Stimulated activated CD4-positive, alpha-beta T cell treated with anti-CD3 and anti-CD28 coated beads, Interleukin-2, amount 100 ng/mL, for 48 hours (primary cell): Measurements from ENCODE around the gene OLFML1.

ENCODE experiments used
- DNase-seq, 2 donors: peaks; one replicate each; pipeline ENCODE4 v3.0.0-alpha.2; 2020

The OLFML1 gene

DNA sequence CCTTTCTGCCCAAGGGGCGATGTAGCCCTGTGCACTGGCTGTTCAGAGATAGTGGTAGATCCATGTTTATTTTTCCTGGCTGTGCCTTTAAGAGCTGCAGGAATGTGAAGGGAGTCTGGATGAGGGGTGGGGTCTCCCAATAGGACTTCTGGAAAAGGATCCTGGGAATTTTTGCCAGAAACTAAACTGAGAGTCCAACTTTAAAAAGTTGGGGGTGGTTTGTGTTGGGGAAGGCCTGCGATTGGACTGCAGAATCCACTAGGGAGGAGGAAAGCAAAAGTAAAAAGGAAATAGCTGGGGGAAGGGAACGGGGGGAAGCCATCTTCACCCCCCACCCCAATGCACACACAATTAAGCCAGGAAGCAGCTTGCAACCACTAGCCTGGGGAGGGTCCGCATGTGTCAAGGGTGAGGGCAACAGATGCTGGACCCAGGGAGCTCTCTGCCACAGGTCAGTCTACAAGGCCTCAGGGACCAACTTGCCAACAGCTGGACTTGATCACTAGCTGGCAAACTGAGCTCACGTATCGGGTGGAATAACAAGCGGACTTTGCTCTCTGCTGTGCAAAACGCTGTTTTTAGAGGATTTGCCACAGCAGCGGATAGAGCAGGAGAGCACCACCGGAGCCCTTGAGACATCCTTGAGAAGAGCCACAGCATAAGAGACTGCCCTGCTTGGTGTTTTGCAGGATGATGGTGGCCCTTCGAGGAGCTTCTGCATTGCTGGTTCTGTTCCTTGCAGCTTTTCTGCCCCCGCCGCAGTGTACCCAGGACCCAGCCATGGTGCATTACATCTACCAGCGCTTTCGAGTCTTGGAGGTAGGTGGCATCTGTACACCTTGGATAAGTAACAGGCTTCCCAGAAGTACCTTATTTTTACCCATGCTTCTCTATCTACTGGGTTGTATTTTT lies at the start of gene OLFML1:
Gene OLFML1 (plus strand): TSS at position 321 of the 912 bp plus-strand sequence. CDS start 370 bp downstream, at position 691.
- no peak for DNase-seq

DNA sequence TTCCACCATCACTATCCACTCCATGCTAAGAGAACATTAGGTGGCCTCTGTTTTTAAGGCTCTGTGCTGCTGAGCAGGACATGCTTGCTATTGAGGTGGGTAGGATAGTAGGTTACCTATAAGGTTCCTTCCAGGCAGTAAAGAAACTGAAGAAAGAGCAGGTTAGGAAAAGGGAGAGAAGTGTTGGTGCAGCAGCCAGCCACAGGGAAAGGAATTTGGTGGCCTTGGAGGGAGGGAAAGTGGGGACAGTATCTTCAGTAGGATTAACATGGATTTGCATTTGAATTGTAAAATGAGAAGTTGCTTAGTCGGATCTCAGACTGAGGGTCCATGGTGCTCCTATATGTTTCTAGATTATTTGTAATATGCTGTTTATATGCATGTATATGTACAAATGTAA lies 49.2 kb upstream of the OLFML1 start:
- no peak for DNase-seq

DNA sequence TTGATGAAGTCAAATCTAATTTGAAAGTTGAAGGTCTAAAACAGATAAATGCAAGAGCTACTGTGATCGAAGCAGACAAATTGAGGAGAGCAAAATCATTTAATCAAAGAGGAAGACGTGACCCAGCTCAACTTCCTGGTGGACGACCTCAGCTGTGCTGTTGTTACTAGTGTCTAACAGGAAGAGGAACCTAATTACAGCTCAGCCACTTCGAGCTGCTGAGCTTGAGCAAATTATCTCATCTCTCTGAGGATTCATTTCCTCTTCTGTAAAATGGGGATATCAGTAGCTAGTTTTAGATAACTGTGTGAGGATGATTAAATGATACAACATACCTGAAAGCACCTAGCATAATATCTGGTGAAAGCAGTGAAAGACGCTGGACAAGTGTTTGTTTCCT lies 48.6 kb upstream of the OLFML1 start:
- no peak for DNase-seq

DNA sequence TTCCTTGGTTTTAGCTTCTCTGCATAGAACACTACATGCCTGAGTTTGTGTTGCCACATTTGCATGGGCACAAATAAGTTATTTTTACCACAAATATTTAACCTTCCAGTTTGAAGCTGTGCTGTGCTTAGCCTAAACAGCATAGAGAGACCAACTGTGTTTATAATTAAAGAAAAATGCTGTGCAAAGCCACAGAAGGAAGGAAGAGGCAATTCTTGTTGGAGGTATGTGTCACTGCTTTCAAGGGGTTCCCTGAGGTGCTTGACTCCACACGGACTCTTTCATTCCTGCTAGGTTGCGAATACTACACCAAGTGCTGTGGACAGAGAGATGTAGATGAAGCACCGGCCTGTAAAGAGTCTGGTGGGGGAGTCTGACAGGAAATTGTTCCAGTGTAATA lies 47.6 kb upstream of the OLFML1 start:
- no peak for DNase-seq

DNA sequence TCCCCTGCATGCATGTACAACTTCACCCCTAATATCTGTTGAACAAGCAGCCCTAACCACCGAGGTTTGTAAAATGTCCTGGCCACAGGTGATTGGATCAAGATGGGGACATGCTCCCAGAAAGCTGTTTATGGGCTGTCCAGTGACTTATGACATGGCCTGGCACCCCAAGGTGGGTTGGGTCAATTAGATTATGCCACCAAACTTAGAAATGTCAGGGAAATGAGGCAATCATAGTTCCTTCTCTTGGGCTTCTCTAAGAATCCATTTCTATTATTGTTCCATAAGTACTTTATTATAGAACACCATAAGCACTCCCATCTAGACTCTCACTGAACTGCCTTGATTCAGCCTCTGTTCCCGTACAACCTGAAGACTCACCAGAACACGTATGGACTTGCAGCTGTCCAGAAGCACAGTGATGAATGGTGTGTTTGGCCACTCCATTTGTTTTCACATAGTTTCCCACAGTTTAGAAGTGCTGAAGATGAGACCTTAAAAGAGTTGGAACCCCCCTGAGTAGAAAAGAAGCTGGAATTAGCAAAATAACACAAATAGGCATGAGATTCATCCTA lies 45.5 kb upstream of the OLFML1 start:
- DNase-seq = no peak

DNA sequence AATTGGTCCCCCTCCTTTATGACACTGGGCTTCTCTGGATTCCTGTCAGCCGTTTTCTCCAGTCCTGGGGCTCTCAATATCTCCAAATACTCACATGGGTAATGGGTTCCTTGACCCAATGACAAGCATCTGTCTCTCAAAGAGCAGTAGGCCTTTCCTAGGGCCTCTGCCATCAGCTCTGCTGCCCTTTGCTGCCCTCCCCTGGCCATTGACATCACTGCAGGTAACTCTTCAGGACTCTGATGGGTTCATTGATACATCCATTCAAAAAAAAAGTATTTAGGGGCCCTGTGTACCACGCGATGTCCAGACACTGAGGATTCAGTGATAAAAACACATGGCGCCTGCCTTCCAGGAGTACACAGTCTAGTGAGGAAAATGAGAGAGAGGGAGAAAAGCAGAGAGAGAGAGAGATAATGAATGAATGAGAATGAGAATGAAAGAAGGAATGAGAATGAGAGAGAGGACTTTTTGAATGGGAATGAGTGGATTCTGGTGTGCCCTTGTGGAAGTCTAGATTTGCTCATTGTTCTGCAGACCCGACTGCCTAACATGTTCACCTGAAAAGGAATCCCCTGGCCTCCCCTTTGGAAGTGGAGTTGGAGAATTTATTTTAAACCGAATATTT lies 42.6 kb upstream of the OLFML1 start:
- peak; percentile 69 to 74 for DNase-seq

DNA sequence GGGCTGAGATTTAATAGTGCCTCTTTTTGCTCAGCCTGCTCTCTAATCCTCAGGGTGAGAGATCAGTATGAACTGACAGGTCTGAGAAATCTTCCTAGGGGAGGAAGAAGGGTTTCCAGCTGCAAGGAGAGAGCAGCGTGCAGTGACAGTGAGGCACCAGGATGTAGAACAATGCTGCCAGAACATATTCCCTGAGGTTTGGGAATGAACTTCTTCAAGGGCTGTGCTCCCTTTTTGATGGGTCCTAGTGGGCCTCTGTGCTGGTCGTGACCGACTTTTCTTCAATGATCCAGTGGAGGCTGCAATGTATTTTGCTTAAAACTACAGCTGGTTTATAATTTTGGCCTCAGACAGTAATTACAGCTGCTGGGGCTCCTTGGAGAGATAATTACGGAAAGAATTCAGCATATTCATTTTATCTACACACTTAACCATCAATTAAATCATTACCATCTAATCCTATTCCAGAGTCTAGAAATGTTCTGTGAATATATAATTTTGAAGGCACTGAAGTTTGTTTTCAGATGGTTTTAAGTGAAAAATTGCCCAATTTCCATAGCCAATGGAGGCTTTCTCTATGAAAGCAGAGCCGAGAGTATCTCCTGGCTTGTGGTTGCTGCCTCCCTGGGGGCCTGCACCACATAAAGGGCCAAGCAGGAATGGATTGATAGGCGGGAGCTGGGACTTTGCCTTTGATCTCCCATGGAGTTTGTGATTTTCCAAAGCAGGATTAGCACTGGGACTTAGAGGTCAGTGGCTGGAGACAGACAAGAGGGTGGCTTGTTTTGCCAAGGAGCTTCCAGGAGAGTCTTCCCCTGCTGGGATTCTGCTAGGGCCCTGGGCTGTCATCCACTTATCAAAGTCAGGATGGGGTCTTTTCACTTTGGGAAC lies 41.0 kb upstream of the OLFML1 start:
- no peak for DNase-seq

DNA sequence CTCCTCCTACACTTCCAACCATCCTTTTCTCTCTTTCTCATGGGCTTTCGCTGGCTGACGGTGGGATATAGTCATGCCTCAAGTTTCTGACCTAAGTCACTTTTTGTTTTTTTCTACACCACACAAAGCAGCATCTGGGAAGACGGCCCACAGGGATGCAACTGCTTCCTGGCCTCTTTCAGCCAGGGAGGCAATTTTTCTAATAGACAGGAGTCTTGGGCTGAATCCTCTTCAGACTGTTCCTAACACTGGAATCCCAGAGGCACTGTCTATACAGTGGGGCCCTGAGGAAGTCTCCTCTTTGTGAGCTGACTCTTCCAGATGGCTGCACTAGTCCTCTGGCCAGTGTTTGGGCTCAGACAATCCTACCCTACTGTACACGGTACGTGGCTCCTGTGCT lies 39.7 kb upstream of the OLFML1 start:
- DNase-seq = no peak

DNA sequence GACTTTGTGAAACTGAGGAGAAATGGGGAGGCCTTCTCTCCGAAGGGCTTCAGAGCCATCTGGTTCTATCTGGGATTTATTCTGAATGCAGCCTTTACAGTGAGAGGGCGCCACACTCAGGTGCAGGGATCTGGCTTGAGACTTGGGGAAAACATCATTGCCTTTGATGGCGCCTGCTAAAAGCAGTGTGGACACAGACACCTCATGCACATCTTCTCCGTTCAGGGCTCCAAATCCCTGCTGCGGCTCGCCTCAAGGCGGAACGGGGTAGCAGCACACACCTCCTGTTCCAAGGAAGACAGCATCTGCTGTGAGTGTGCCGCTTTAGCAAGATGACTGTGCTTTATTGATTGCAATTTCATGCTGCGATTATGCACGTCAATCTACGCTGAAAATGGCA lies 37.1 kb upstream of the OLFML1 start:
- DNase-seq = no peak

DNA sequence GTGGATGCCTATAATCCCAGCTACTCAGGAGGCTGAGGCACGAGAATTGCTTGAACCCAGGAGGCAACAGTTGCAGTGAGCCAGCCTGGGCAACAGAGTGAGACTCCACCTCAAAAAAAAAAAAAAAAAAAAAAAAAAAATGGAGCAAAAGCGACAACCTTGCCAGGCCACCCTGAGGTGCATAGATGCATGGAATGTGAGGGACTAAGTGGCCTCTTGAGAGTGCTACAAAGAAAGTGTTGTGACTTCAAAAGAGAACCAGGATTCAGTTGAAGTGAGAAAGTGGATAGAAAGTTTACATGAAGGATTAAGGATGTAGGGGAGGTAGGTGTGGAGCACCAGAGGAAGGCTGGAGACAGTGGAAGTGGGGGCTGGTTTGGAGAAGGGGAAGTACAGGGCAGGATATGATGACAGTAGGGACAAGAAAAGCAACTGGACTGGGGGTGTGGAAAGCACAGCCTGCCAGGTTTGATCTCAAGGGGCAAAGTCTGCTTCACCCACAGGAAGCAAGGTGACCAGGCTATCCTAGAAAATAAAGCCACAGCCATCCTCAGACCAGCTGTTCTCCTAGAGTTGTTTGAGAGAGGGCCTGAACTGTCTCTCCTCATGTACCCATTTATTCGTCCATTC lies 36.0 kb upstream of the OLFML1 start:
- no peak for DNase-seq

DNA sequence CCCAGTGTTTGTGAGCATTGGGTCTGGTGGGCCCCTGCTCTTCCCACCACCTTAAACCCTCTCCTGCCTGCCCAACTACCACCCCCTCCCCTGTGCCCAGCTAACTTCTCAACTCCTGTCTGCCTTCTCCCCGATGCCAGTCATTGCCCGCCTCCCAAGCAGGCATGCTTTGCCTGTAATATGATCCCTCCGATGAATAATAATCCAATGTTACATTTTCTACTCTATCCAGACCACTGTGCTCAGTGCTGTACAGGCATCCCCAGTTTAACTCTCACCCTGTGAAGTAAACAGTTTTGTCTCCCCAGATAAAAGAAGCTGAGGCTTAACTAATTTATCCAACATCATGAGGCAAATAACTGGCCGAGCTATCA lies 35.5 kb upstream of the OLFML1 start:
- DNase-seq = no peak

DNA sequence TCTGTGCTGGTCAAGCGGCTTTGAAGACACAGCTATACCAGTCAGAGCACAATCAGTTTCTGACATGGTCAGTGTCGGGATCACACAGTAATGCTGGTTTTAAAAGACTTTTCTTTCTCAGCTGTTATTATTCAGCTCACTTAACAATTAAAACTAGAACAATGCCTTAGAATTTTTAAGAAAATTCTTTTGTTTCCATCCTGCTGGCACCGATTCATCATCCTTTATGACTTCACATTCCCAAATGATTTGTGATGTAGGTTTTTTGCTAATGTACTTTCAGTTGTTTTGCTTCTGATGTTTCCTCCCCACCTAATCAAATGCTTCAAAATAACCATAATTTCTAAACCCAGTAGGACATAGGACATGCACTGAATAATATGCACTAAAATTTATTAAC lies 34.5 kb upstream of the OLFML1 start:
- no peak for DNase-seq

DNA sequence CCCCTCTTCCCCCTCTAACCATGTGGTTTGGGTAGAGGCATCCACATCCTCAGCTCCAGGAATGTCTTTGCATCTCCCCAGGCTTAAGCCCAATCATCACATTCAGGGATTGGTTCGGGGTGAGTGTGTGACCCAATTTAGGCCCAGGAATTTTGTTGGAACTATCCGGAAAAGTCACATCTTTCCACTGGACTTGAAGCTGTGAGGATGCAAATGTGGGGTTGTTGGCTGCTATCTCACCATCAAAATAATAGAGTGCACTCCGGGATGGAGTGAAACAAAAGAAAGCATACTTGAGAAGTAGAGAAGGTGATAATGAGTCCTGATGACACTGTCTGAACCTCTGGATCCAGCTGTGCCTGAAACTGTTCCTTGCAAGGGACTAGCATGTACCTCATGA lies 33.8 kb upstream of the OLFML1 start:
- DNase-seq = no peak

DNA sequence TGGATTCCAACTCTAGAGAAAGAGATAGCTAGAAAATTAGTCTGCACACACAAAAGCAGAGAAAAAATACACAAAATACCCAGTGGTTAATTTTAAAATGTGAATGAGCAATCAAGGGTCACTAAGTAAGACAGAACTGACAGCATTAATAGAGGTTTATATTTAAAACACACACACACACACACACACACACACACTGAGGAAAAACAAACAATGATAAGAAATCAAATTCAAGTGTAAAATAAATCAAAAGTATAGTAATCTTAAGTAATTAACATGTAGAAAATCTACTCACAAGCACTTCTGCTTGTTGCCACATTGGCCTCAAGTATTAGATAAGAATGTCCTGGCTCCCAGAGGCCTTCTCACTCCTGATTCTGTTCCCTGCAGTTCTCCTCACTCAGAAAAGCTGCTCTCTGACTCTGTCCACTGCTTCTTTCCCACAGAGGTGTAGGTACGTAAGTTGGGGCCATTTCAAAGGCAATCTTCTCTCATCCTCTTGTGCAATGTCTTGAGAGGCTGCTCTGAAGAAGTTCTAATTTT lies 33.3 kb upstream of the OLFML1 start:
- DNase-seq = no peak

DNA sequence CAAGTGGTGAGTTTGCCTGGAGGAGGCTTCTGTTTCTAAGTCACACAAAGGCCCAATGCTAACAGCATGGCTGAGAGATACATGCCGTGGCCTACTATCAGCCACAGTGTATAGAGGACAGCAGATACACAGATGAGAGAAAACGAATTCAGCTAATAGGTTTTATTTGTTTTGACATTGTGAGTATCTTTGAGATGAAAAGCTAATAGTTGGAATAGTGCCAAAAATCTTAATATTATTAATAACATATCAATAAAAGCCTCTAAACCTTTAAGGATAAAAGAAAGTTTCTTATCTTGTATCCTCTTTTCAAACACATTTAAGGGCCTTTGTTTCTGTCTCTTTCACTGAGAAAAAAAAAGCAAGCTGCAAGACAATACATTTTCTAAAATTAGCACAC lies 30.5 kb upstream of the OLFML1 start:
- no peak for DNase-seq

DNA sequence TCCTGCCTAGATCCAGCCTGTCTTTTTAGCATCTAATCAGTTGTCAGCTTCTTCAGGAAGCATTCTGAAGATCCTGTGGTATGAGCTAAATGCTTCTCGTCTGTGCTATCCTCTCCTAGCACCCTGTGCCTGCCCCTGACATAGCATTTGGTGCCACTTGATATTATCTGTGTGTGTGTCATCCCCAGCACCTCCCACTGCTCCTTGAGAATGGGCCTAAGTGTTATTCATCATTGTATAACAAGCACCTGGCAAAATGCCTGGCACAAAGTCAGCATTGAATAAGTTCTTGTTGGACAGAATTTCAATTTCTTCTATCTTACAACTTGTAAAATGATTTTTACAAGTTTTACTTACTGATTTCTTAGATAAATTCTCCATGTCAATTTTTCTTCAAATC lies 28.1 kb upstream of the OLFML1 start:
- no peak for DNase-seq

DNA sequence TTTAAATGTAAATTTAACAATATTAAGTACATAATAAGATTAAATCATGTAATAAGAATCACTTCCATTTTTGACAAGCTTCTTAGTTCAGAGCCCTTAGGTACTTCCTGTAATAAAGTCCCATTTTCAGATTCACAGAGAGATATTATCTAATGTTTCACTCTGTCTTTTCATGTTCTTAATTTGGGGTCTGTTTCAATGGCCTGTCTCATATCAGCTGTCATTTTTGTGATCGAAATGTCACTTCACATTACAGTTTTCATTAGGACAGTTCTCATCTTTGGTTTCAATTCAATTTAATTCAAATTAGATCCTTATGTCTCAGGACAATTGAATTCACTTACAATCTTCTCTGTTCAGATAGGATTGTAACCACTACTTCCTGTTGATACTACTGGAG lies 22.6 kb upstream of the OLFML1 start:
- DNase-seq = no peak

DNA sequence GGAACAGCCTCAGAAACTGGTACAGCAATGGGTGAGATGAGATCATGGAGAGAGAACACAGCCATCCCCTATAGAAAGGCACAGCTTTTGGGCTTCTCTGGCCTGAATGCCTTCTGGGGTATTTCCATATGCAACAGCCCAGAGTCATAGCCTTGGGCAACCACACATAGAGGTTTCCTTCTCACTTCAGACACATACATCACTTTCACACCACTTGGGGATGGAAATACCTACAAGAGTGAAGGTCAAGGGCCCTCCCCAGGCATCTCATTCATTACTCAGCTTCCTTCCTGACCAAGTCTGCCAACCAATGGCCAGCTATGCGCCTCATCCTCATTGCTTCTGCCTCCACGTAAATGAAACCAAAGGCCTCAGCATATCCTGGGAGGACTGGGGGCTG lies 17.7 kb upstream of the OLFML1 start:
- DNase-seq = no peak

DNA sequence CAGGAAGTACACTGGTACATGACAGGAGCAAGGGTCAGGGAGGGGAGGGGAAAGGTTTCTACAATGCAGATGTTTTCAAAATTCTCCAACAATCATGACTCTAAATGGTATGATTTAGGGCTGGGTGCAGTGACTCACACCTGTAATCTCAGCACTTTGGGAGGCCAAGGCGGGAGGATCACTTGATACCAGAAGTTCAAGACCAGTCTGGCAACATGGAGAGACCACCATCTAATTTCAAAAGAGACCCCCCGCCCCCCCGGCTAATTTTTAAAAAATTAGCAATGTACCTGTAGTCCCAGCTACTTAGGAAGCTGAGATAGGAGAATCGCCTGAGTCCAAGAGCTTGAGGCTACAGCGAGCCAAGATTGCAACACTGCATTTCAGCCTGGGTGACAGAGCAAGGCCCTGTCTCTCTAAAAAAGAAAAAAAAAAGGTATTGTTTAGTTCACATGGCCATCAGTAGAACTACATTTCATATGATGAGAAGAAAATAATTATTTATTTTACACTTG lies 15.9 kb upstream of the OLFML1 start:
- no peak for DNase-seq

DNA sequence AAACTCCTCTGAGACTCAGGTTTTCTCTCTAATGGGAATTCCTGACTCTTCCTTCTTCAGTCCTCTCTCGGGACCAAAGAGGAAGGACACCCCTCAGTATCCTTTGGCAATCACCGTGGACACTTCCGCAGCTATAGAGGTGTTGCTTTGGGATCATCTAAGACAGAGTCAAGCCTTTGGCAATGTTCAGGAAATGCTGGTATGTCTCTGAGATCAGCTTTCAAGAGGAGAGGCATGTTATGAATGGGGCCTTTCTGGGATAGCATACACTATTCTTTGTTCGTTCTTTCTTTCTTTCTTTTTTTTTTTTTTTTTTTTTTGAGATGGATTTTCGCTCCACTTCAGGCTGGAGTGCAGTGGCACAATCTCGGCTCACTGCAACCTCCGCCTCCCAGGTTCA lies 14.2 kb upstream of the OLFML1 start:
- DNase-seq = no peak

DNA sequence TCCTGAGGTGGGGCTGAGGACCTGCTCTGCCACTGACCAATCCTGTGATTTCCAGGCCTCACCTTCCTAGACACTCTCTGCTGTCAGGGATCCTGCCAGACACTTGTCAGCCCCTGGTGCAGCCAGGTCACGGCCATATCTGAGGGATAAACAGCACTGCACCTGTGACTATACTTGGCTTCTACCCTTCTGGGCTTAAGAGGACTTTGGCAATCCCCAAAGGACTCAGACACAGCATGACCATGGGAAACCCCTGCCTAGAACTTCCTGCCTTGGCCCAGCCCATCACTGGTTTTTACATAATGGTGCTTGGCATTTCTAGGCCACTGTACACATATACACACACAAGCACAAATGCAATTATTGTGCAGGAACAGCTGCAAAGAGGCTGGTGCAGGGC lies 11.6 kb upstream of the OLFML1 start:
- no peak for DNase-seq

DNA sequence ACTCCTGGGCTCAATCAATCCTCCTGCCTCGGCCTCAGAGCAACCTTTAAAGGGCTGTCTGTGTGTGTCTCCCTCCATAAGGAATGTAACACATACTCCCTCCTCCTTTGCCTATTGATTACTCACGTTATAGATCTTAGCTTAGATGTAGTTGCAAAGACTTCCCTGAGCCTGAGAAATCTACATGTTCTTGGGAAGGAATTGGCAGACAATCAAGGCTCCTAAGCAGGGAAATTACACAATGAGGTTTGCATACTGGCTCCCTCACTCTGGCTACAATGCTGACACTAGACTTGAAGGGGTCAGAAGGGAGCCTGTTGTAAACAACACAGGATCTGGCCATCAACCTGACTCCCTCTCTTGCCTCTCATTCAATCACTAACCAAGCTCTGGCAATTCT lies 5.2 kb upstream of the OLFML1 start:
- no peak for DNase-seq
